ENCODE data around the gene ITSN2.

- TF ChIP-seq CTCF (IDR thresholded peaks at IDR 0.05; ENCODE audit: poor library complexity) = no peak
- no peak for TF ChIP-seq EZH2phosphoT487 (IDR thresholded peaks at IDR 0.05; ENCODE audit: low read depth, severe bottlenecking, unreplicated experiment)
- no peak for TF ChIP-seq EZH2 (IDR thresholded peaks at IDR 0.05; ENCODE audit: borderline replicate concordance)
Observed at GRCh38 chr2:24238158-24238557, 122.2 kb downstream of the ITSN2 start.

All from hepatocyte (in vitro differentiated cells).